ENCODE data around the gene THSD7B.

DNA sequence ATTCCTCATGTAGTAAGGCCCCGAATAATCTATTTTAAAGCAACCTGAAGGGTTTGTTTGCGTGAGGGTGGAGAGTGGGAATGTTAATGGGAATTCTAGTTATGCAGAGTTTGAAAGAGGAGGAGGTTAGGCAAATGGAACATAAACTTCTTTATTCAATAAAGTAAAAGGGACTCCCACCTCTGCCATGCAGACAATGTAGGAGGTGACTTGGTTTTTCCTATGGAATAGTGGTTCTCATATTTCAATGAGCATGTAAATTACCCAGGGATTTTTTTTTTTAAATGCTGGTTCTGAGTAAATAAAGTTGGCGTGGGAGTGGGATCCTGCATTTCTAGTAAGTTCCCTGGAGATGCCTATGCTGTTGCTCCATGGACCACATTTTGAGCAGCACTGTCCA, 367.9 kb downstream of the THSD7B start:
- no peak for TF ChIP-seq EZH2 (IDR thresholded peaks at IDR 0.05; ENCODE audit: insufficient read depth, poor library complexity, severe bottlenecking)
- no peak for TF ChIP-seq EZH2phosphoT487 (IDR thresholded peaks at IDR 0.05; ENCODE audit: insufficient read depth, low read depth)
